ENCODE measurements around the gene CACNA2D4.

Gene CACNA2D4

DNA sequence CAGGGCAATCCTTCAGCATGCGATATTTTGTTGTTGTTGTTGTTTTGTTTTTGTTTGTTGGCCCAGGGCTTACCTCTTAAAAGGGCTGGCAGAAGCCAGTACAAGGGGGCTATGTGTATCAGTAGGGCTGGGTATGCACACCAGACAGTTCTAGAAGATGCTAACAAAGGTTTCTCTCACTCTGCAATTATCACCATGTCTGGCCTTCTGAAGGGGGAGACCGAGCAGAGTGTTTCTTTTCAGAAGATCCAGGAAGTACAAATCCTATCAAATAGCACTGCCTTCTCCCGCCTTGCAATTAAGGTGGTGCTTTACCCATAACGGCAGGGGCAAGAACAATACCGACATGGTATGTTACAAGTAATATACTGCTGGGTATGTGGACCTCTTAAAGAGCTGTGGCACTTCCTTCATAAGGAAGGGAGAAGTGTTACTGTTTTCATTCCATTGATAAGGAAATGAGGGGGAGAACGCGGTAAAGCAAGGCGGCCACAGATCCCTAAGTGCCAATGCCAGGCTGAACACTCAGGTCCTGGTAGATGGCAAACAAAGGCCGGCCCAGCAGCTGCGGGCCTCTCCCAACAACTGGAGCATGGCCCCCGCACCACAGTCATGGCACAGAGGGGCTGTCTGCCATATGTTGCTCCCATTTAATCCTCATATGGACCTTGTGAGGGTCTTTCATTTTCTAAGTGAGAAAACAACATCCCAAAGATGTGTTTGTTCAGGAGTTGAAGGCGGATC, 19.2 kb upstream of the CACNA2D4 start:
- H3K27ac ChIP-seq = peak overlapping the region; percentile 77 to 83
- TF ChIP-seq, protein P1, sequence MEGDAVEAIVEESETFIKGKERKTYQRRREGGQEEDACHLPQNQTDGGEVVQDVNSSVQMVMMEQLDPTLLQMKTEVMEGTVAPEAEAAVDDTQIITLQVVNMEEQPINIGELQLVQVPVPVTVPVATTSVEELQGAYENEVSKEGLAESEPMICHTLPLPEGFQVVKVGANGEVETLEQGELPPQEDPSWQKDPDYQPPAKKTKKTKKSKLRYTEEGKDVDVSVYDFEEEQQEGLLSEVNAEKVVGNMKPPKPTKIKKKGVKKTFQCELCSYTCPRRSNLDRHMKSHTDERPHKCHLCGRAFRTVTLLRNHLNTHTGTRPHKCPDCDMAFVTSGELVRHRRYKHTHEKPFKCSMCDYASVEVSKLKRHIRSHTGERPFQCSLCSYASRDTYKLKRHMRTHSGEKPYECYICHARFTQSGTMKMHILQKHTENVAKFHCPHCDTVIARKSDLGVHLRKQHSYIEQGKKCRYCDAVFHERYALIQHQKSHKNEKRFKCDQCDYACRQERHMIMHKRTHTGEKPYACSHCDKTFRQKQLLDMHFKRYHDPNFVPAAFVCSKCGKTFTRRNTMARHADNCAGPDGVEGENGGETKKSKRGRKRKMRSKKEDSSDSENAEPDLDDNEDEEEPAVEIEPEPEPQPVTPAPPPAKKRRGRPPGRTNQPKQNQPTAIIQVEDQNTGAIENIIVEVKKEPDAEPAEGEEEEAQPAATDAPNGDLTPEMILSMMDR (IDR thresholded peaks at IDR 0.05) = no peak
- no peak overlapping the region for H3K4me3 ChIP-seq
- no peak for DNase-seq (ENCODE audit: low spot score)

DNA sequence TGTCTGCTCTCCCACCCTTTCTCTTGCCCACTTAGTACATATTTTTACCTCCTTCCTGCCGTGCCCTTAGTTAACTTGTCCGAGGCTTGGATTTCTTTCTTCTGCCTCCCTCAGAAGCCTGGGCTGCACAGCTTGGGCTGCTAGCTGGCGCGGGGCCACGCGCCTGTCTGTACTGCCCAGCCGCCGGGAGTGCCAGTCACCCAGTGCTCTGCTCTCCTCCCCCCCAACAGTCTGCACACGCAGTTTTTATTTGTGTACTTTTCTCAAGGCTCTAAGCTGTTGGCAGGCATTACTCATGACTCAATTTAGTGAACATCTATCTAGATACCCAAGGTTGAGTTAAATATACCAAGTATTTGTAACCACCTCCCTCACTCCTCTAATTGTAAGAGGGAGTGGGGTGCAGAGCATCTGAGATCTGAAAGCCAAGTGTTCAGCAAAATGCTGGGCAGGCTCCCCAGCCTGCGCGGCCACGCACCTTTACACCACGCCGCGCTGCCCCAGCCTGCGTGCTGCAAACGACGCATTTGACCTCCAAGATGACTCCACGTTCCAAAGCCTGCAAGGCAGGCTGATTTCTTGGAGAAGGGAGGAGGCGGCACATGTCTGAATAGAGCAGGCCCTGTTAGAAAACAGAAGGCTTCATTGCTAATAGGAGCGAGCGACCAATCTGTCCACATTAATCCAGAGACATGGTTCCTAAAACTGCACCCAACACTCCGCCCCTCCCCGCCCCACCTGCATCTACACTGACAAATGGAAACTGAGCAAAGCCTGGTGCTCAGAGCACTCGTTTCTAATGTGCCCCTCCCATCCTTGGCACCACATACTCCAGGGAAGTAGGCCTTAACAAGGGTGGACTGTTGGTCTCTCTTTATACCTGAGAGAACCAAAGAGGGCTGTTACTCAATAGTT, 18.2 kb upstream of the CACNA2D4 start:
- TF ChIP-seq, protein P1 (IDR thresholded peaks at IDR 0.05) = no peak
- peak; percentile 93 for DNase-seq (ENCODE audit: low spot score)

DNA sequence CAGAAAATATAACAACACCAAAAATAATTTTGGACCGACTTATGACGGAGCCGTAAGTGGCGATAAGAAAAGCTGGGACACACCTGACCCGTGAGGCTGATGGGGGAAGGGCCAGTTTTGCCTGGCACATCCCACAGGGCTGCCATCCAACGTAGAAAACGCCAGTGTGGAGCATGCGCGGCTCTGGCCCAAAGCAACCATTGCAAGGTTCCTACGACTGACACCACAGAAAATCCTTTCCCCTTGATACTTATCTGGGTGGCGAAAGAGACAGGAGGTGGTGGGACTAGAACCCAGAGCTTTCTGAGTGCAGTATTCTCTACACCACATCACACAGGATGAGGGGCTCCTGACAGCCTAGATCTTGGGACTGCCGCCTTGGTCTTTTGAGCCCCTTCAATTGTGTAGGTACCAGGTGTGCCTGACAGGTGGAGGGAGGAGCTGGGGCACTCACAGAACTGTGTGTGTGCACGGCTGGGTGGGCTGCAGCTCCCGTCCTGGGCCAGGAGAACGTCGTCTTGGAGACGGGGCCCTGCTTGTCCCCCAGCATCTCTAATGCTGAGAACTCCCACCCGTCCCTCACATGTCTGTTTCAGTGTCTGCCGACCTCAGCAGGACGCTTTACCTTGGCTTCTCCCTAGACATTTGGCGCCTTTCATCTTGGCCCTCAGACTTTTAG, 17.4 kb upstream of the CACNA2D4 start:
- Histone ChIP-seq H3K4me3 (peak overlapping the region; percentile 42), H3K27ac (peak overlapping the region; percentile 77 to 83)
- no peak for DNase-seq (ENCODE audit: low spot score)
- TF ChIP-seq, protein P1 (IDR thresholded peaks at IDR 0.05) = no peak

More for the DNA sequence above, 18.2 kb upstream of the CACNA2D4 start:
- Histone ChIP-seq H3K4me3 (peak overlapping the region; percentile 42), H3K27ac (peak overlapping the region; percentile 77 to 83)

GRCh38 chr12:1935242-1935641, 16.8 kb upstream of the CACNA2D4 start:
- peak overlapping the region; percentile 77 to 83 for H3K27ac ChIP-seq
- DNase-seq (ENCODE audit: low spot score) = no peak
- peak overlapping the region; percentile 28 for H3K4me3 ChIP-seq
- TF ChIP-seq, protein P1 (IDR thresholded peaks at IDR 0.05) = no peak

DNA sequence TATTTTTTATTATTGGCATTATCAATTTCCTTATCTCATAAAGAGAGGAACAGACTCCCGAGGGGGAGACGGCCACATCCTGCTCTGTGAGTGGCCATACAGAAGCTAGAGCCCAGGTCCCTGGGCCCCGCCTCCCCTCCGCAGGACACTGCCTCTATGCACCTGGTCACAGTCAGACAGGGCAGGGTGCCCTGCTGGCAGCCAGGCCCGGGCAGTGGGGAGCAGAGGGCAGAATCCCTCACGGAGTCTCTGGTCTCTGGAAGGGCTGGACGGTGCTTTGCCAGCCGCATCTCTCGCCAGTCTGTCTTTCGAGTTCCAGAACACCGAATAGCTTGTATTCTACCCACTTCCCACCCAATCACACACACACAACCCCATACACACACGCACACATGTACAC, 16.4 kb upstream of the CACNA2D4 start:
- no peak for DNase-seq (ENCODE audit: low spot score)
- TF ChIP-seq, protein P1 (IDR thresholded peaks at IDR 0.05) = no peak
- H3K4me3 ChIP-seq = no peak overlapping the region
- peak overlapping the region; percentile 77 to 83 for H3K27ac ChIP-seq

GRCh38 chr12:1934068-1934467, 15.6 kb upstream of the CACNA2D4 start:
- H3K4me3 ChIP-seq = no peak overlapping the region
- TF ChIP-seq, protein P1 (IDR thresholded peaks at IDR 0.05) = no peak
- no peak for DNase-seq (ENCODE audit: low spot score)
- H3K27ac ChIP-seq = peak overlapping the region; percentile 57 to 83

All from coronary artery (tissue), 2 donors.